Esophagus muscularis mucosa (tissue), 4 donors: ENCODE results near the gene ZNF516. TPM values are rescaled to one million over a fixed set of nuclear protein-coding genes. Genes with fewer than 3 reads are reported as not detected.
"Not testable (repeated sequence)": the region's sequence is repeated elsewhere in the genome, so short reads cannot be mapped to it uniquely, and the experiment has no call there.

ENCODE experiments used
- DNase-seq: peaks from one replicate; pipeline ENCODE4 v3.0.0-alpha.2; 2017; ENCODE audit errors: extremely low spot score
- H3K27ac ChIP-seq, 4 donors: fragments of 200-600 bp; sonication (generic); replicated peaks in 1 of 4; 1 replicate in 3 of 4; 2 replicates in 1 of 4; pipeline ENCODE4 v1.5.1; 2016 to 2019; ENCODE audit warnings: mild to moderate bottlenecking in 1 of 4
- H3K27me3 ChIP-seq, 4 donors: fragments of 200-600 bp; sonication (generic); one replicate each; pipeline versions ENCODE4 v1.5.1 to v1.6.0; 2016 to 2019
- H3K36me3 ChIP-seq, 4 donors: fragments of 200-600 bp; sonication (generic); one replicate each; pipeline ENCODE4 v1.5.1; 2016 to 2019
- H3K4me1 ChIP-seq, 4 donors: fragments of 200-600 bp; sonication (generic); one replicate each; pipeline ENCODE4 v1.5.1; 2016 to 2019
- H3K4me3 ChIP-seq, 4 donors: fragments of 200-600 bp; sonication (generic); 1 replicate in 2 of 4; 2 replicates in 2 of 4; pipeline ENCODE4 v1.5.1; 2016 to 2019; ENCODE audit warnings: mild to moderate bottlenecking in 4 of 4, moderate library complexity in 1 of 4
- H3K9me3 ChIP-seq, 4 donors: fragments of 200-600 bp; sonication (generic); 1 replicate in 3 of 4; 2 replicates in 1 of 4; pipeline ENCODE4 v1.5.1; 2016 to 2019
- CTCF ChIP-seq, 3 experiments: fragments of 200-600 bp in 2 of 3; fragments of 450-650 bp in 1 of 3; sonication (generic) in 2 of 3; IDR thresholded peaks; one replicate each; pipeline ENCODE4 v1.5.1; 2017 to 2019; ENCODE audit warnings: antibody characterized with exemption in 3 of 3, mild to moderate bottlenecking in 2 of 3, moderate library complexity in 1 of 3
- EP300 ChIP-seq: sonication (generic); formaldehyde crosslinking; IDR thresholded peaks from one replicate; pipeline ENCODE4 v1.6.1; 2017; ENCODE audit warnings: antibody characterized with exemption
- POLR2A ChIP-seq: fragments of 450-650 bp; IDR thresholded peaks from one replicate; pipeline ENCODE4 v1.6.1; 2017; ENCODE audit warnings: antibody characterized with exemption, moderate library complexity, mild to moderate bottlenecking, low read depth
- POLR2AphosphoS5 ChIP-seq, 2 donors: sonication (generic); formaldehyde crosslinking; IDR thresholded peaks; one replicate each; pipeline ENCODE4 v1.6.1; 2017; ENCODE audit warnings: antibody characterized with exemption in 2 of 2
- WGBS: methylation state at CpG from one replicate; pipeline ENCODE4 v1.1.5; 2018; 5-methylcytosine and 5-hydroxymethylcytosine counted together
- intact Hi-C: fragments of 100-400 bp; cut with DNase I; formaldehyde crosslinking; loops from one replicate; pipeline ENCODE4 v1.15.1; 2023
- total RNA-seq, 4 donors: library from RNA; depleted of rRNA; stranded (reverse); fragments of >200 nt; gene quantifications; one replicate each; pipeline versions ENCODE4 v1.1.0 to v1.2.1, GENCODE V29; 2016

ZNF516 gene, protein sequence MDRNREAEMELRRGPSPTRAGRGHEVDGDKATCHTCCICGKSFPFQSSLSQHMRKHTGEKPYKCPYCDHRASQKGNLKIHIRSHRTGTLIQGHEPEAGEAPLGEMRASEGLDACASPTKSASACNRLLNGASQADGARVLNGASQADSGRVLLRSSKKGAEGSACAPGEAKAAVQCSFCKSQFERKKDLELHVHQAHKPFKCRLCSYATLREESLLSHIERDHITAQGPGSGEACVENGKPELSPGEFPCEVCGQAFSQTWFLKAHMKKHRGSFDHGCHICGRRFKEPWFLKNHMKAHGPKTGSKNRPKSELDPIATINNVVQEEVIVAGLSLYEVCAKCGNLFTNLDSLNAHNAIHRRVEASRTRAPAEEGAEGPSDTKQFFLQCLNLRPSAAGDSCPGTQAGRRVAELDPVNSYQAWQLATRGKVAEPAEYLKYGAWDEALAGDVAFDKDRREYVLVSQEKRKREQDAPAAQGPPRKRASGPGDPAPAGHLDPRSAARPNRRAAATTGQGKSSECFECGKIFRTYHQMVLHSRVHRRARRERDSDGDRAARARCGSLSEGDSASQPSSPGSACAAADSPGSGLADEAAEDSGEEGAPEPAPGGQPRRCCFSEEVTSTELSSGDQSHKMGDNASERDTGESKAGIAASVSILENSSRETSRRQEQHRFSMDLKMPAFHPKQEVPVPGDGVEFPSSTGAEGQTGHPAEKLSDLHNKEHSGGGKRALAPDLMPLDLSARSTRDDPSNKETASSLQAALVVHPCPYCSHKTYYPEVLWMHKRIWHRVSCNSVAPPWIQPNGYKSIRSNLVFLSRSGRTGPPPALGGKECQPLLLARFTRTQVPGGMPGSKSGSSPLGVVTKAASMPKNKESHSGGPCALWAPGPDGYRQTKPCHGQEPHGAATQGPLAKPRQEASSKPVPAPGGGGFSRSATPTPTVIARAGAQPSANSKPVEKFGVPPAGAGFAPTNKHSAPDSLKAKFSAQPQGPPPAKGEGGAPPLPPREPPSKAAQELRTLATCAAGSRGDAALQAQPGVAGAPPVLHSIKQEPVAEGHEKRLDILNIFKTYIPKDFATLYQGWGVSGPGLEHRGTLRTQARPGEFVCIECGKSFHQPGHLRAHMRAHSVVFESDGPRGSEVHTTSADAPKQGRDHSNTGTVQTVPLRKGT
- total RNA-seq: 10 to 100 TPM; 28.5 to 44.9 (median 35.8) TPM

DNA sequence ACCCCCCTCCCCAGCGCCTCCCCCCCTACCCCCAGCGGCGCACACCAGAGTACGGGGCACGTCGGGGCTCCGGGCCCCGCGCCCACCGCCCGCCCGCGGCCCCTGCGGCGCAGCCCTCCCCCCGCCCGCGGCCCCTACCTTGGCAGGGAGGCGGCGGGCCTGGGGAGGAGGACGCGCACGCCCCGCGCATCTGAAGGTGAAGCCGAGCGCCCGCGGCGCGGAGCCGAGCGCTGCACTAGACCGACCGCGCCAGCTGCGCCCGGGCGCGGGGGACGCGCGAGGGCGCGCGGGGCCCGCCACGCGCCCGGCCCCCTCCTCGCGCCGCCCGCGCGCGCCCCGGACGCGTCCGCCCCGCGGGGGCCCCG lies at the start of gene ZNF516:
TSS of gene ZNF516 (minus strand) at position 237 of the 365 bp plus-strand sequence. CDS start 52,188 bp downstream, outside the sequence.
- peak within 1 kb of the TSS; percentile 86 to 91 (median 90) for H3K27ac ChIP-seq
- no peaks in the 10 kb centered on the region for H3K36me3 ChIP-seq
- TF ChIP-seq POLR2A (no peak), POLR2AphosphoS5 (IDR thresholded peaks at IDR 0.05) (no peak), CTCF (IDR thresholded peaks at IDR 0.05) (no peak), EP300 (no peak)
- no peaks in the 10 kb centered on the region for H3K27me3 ChIP-seq
- 13% methylated on average over 12 of the region's 64 CpGs for WGBS
- intact Hi-C loops: loop anchor here (5.0 to 10.0 kb wide), 2 partner anchors 98 to 120 kb away; no protein-coding TSS in a partner anchor
- no peak for DNase-seq
- no peaks in the 10 kb centered on the region for H3K9me3 ChIP-seq
- H3K4me1 ChIP-seq: peaks cover 5 to 33% (median 21%) of the 10 kb centered on the region in 4 donors
- peak within 1 kb of the TSS; percentile 71 to 89 (median 83) for H3K4me3 ChIP-seq

- no peak for DNase-seq
- Histone ChIP-seq H3K27me3 (no peaks in the 10 kb centered on the region), H3K9me3 (no peaks in the 10 kb centered on the region), H3K27ac (no peak overlapping the region), H3K36me3 (no peaks in the 10 kb centered on the region), H3K4me3 (no peak overlapping the region), H3K4me1 (no peaks in the 10 kb centered on the region)
- TF ChIP-seq POLR2A: no peak
- no peak for TF ChIP-seq EP300
- no peak for TF ChIP-seq CTCF (IDR thresholded peaks at IDR 0.05)
- no peak for TF ChIP-seq POLR2AphosphoS5 (IDR thresholded peaks at IDR 0.05)
- intact Hi-C loops: no loop called here
- WGBS: 93% methylated on average over 11 of the region's 11 CpGs
Measured at GRCh38 chr18:76538846-76539245, 43.8 kb upstream of the ZNF516 start.

DNA sequence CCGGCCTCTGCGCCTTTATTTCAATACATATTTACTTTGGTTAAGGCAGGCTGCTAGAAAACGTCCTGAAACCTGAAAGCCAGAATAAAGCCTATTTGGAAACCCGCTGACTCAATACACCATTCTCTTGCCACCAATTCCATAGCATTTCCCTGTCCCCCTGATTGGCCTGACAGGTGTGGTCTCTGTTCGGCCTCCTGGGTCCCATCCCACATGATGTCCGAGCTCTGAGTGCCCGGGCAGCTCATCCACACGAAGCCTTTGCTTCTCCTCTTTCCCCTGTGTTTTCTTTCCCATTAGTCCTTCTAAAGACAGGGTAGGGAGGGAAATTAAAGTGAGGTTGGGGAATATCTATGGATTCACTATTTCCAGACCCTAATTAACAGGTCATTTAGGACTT lies 42.6 kb upstream of the ZNF516 start:
- no peak for TF ChIP-seq CTCF (IDR thresholded peaks at IDR 0.05)
- no peak for TF ChIP-seq POLR2A
- no peak for TF ChIP-seq EP300
- TF ChIP-seq POLR2AphosphoS5 (IDR thresholded peaks at IDR 0.05): no peak
- DNase-seq: peak; percentile 66
- intact Hi-C loops: no loop called here
- no peaks in the 10 kb centered on the region for H3K4me1 ChIP-seq
- 92% methylated on average over 8 of the region's 8 CpGs for WGBS
- no peak overlapping the region for H3K4me3 ChIP-seq
- no peaks in the 10 kb centered on the region for H3K36me3 ChIP-seq
- no peaks in the 10 kb centered on the region for H3K27me3 ChIP-seq
- H3K27ac ChIP-seq: no peak overlapping the region
- no peaks in the 10 kb centered on the region for H3K9me3 ChIP-seq

- WGBS: 95% methylated on average over 5 of the region's 5 CpGs
- H3K9me3 ChIP-seq, H3K27me3 ChIP-seq, H3K27ac ChIP-seq, intact Hi-C loops, H3K36me3 ChIP-seq, H3K4me3 ChIP-seq, H3K4me1 ChIP-seq: not testable (repeated sequence)
- peak; percentile 66 for DNase-seq
Measured at GRCh38 chr18:76536593-76536992, 41.6 kb upstream of the ZNF516 start.
